ENCODE measurements around the gene CCND1. TPM values are rescaled to one million over a fixed set of nuclear protein-coding genes. Genes with fewer than 3 reads are reported as not detected.

Gene CCND1
- total and polyA plus RNA-seq, 12 donors: 11.4 to 292 (median 173) TPM

DNA sequence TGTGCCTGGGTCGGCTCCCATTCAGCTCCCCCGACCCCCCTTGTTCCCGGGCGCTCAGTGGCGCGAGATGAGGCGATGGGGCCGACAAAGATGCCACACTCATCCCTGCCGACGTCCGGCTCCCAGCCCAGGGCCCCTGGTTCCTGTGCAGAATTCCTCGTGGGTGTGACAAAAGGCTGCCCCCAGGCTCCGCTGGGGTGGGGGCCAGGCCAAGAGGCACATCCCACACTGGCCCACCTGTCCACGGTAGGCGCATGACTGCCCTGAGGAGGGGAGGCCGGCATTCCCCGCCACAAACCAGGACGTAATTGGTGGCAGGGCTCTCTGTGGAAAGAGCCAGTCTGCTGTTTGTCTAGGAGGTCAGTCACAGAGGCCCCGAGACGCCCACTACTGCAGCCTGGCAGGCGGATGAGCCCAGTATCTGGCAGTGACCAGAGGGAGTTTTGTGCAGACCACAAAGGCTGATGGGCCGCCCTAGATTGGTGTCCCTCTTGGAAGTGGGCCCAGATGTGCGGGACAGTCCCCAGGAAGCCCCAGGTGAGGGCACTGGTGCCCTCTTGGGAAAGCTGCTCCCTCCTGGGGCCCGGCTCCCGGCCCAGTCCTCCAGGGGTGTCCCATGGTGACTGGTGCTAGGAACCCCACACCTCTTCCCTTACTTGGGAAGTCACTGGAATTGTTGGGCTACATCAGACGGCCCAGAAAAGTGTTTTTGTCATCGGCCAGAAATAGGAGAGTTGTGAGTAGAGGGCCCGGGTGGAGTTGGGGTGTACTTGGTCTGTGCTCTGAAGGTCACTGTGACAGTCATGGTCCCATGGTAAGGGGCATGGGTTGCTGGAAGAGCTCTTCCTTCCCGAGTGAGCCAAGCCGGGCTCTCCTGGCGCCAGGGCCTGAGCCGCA lies 5.8 kb downstream of the CCND1 start:
- DNase-seq (no peak), ATAC-seq (no peak)
- Histone ChIP-seq H3K36me3 (peaks cover 0 to 88% (median 44%) of the 10 kb centered on the region in 9 donors), H3K27ac (peak overlapping the region in 5 of 10 donors; percentile 3 to 53 (median 41)), H3K4me3 (no peak overlapping the region), H3K27me3 (peaks cover 0 to 5% (median 0%) of the 10 kb centered on the region in 7 donors), H3K9me3 (no peaks in the 10 kb centered on the region), H3K4me1 (peaks cover 16 to 86% (median 45%) of the 10 kb centered on the region in 9 donors)
- TF ChIP-seq, protein P1, sequence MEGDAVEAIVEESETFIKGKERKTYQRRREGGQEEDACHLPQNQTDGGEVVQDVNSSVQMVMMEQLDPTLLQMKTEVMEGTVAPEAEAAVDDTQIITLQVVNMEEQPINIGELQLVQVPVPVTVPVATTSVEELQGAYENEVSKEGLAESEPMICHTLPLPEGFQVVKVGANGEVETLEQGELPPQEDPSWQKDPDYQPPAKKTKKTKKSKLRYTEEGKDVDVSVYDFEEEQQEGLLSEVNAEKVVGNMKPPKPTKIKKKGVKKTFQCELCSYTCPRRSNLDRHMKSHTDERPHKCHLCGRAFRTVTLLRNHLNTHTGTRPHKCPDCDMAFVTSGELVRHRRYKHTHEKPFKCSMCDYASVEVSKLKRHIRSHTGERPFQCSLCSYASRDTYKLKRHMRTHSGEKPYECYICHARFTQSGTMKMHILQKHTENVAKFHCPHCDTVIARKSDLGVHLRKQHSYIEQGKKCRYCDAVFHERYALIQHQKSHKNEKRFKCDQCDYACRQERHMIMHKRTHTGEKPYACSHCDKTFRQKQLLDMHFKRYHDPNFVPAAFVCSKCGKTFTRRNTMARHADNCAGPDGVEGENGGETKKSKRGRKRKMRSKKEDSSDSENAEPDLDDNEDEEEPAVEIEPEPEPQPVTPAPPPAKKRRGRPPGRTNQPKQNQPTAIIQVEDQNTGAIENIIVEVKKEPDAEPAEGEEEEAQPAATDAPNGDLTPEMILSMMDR (IDR thresholded peaks at IDR 0.05): no peak
- intact Hi-C loops (cut with DNase I): loop anchor here in 4 of 10 donors (10.0 kb wide), 3 partner anchors 512 to 752 kb away; partner anchors contain the start of genes IGHMBP2 (in 1 of the 4) and MRPL21 (in 1 of the 4)
- 67 to 75% methylated on average over 30 to 32 of the region's 32 CpGs for WGBS, 2 donors

DNA sequence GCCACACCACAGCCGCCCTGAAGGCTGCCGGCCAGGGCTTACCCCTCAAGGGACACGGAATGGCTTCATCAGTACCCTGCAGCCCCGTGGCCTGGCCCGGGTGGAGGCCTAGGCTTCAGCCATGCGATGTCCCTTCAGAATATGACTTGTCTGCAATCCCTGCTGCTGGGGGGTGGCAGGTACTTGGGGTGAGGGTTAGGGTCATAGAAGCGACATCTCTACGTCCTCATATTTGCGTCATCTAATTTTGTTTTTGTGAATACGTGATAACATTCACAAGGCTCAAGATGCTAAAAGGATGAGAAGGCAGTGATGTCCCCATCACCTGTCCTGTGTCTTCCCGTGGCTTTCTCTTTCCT lies 6.4 kb downstream of the CCND1 start:
- Histone ChIP-seq H3K27me3 (no peaks in the 10 kb centered on the region), H3K4me1 (peaks cover 16 to 92% (median 45%) of the 10 kb centered on the region in 9 donors), H3K9me3 (no peaks in the 10 kb centered on the region), H3K36me3 (peaks cover 0 to 95% (median 50%) of the 10 kb centered on the region in 9 donors), H3K27ac (peak overlapping the region in 4 of 10 donors; percentile 12 to 53 (median 44)), H3K4me3 (no peak overlapping the region)
- DNase-seq (no peak), ATAC-seq (no peak)
- TF ChIP-seq, protein P1 (IDR thresholded peaks at IDR 0.05): no peak
- 78 to 81% methylated on average over 11 of the region's 11 CpGs for WGBS, 2 donors
- intact Hi-C loops (cut with DNase I): loop anchor here in 4 of 10 donors (10.0 kb wide), 3 partner anchors 513 to 753 kb away; partner anchors contain the start of genes IGHMBP2 (in 1 of the 4) and MRPL21 (in 1 of the 4)

GRCh38 chr11:69647761-69648497 lies 7.0 kb downstream of the CCND1 start:
- DNase-seq (no peak), ATAC-seq (no peak)
- intact Hi-C loops (cut with DNase I): loop anchor here in 4 of 10 donors (10.0 kb wide), 3 partner anchors 513 to 753 kb away; partner anchors contain the start of genes IGHMBP2 (in 1 of the 4) and MRPL21 (in 1 of the 4)
- Histone ChIP-seq H3K4me1 (peaks cover 16 to 91% (median 45%) of the 10 kb centered on the region in 9 donors), H3K36me3 (peaks cover 0 to 100% (median 51%) of the 10 kb centered on the region in 9 donors), H3K27ac (peak overlapping the region in 2 of 10 donors; percentile 46 to 53), H3K9me3 (no peaks in the 10 kb centered on the region), H3K27me3 (no peaks in the 10 kb centered on the region), H3K4me3 (no peak overlapping the region)
- TF ChIP-seq, protein P1 (IDR thresholded peaks at IDR 0.05): no peak
- WGBS, 2 donors: 78 to 83% methylated on average over 28 of the region's 28 CpGs
